HG03342 (cell line): ENCODE data around the gene C1QC.

ENCODE experiments used
- ATAC-seq: cut with Tn5 transposase; IDR thresholded peaks from one replicate; pipeline ENCODE4 v1.9.1; 2021; ENCODE audit warnings: mild to moderate bottlenecking, moderate library complexity; ENCODE audit not compliant: unreplicated experiment

Gene C1QC

DNA sequence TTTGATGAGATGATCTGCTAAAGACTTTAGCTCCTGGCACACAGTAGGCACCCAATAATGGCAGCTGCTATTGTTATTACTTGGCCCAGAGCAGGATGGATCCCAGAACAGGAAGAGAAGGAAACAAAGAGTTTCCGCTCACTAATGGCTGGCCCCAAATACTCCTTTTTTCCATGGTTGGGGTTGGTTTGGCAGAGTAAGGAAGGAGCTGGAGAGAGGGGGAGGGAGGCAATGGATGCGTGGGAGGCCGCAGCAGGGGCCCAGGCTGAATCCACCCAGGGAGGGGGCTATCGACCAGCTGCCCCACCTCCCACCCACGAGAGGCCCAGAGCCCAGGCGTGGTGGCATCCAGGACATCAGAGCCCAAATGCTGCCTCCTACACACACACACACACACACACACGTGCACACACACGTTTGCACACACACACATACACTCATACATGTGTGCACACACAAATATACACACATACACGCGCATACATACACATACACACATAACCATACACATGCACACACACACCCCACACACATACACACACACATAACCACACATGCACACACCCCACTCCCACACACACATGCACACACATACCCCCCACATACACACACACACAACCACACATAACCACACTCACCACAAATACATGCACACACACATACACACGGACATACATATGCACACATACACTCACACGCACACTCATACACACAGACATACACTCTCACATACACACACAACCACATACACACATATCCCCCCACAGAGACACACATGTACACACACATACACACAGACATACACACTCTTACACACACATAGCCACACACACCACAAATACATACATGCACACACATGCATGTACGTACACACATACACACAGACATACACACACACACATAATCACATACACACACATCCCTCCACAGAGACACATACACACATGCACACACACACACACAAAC lies 34.8 kb downstream of the C1QC start:
- no peak for ATAC-seq

DNA sequence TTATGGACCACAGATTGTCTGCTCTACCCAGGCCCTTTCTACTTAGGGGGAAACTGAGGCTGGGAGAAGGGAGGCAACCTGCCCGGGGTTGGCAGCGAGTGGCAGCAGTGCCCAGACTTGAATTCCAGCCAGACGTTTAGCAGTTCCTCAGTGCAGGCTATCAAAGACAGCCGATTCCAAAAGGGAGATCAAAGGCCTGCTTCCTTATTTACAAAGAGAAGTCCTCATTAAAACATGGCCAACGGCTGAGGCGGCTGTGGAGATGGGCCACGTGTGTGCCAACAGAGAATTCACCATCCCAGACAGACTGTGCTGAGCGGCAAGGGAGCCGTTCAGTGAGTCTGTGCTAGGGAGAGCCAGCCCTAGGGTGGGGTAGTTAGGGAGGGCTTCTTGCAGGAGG lies 37.3 kb downstream of the C1QC start:
- no peak for ATAC-seq

DNA sequence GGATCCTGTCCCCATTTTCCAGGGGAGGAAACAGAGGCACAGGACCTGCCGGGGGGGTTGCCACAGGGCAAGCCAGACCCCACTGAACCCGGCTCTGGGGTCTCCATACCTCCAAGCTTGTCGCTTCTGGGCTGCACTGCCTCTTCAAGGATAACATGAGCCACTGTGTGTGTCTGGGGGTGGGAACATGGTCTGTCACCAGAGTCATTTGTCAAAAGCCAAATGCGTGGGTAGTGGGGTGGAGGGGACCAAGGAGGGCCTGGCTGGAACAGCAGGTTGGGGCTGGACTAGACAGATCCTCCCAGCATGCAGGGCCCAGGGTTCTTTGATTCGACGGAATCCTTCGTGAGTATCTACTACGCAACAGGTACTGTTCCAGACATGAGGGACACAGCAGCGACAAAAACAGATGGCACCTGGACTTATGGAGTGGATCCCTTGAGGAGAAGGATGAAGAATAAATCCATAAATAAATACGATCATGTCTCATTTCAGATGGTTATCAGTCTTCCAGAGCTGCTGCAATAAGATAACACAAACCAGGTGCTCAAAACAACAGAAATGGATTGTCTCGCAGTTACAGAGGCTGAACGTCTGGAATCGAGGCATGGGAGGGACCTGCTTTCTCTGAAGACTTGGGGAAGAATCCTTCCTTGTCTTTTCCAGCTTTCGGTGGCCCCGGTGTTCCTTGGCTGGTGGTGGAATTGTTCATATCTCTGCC lies 38.3 kb downstream of the C1QC start:
- no peak for ATAC-seq

DNA sequence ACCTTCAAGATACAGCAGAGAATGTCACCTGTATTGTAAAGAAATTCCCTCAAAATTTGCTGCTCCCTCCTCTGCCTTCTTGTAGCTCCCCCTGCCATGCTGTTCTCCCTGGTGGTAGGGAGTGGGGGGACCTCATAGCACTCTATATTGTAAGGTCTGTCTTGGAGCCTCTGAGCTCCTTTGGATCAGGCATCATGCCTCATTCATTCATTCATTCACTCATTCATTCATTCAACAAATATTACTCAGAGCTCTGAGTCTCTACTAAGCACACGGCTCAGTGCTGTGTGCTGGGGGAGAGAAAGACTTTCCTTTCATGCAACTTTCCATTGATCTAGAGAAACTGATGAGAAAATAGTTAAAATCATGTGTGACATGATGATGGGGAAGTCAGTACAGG lies 40.1 kb downstream of the C1QC start:
- no peak for ATAC-seq

DNA sequence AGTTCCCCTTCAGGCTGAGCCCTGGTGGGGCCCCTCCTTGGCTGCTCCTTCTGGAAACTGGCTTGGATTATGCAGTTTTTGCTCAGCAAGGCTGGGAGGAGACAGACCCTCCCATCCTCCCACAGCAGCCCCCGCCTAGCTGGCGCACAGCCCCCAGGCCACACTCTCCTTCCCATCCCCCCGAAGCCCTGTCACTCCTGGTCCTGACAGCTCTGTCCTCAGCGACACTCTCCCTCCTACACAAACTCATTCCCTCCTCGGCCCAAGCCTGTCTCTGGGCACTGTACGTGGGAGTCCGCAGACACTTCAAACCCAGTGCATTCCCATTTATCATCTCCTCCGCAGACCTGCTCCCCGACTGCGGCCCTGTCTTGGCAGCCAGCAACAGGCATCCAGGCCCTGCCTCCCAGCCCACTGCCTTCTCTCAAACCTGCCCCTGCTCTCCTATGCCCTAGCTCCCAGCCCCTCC lies 42.2 kb downstream of the C1QC start:
- ATAC-seq = no peak

DNA sequence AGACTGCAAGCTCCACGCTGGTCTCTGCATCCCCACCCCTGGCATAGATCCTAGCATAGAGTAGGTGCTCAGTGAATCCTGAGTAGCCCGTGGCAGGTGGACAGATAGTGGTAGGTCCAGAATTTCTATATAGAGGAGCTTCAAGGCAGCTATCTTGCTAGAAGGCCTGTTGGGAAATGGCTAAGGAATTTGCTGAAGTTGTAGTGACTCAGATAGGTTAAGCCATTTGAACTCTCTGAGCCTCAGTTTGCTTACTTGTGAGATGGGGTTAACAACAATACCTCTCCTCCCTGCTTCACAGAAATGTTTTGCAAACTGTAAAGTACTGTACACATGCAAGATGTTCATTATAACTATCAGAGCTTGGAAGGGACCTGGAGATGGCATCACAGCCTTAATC lies 43.8 kb downstream of the C1QC start:
- ATAC-seq = no peak

DNA sequence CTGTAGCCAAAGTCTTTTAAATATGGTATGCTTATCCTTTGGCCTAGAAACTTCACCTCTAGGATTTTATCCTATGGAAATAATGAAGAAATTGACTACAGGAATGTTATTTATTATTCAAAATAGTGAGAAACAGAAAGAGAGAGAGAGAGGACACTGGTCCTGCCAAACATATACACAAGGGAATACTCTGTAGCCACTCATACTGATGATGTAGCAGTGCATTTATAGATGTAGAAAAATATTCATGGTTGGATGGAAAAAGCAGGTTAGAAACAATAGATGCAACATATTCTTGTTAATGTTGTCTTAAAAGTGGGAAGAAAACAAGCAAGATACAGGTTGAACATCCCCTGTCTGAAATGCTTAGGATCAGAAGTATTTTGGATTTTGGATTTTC lies 45.0 kb downstream of the C1QC start:
- no peak for ATAC-seq

DNA sequence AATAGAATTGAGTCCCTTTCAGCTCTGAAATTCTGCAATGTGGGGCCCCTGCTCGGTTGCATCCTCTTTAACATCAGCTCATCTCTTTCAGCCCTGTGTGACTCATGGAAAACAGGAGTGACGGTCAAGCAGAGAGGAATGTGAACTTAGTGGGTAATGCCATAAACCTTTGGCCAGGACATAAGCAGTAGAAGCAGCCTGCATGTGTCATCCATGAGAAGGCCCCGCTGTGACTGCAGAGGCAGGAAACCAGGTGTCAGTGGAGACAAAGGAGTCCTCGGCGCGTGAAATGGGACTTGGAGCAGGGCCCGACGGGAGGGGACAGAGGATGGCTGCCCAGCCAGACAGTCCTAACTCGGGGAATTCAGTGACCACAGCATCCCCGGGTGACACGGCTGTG lies 46.1 kb downstream of the C1QC start:
- no peak for ATAC-seq

DNA sequence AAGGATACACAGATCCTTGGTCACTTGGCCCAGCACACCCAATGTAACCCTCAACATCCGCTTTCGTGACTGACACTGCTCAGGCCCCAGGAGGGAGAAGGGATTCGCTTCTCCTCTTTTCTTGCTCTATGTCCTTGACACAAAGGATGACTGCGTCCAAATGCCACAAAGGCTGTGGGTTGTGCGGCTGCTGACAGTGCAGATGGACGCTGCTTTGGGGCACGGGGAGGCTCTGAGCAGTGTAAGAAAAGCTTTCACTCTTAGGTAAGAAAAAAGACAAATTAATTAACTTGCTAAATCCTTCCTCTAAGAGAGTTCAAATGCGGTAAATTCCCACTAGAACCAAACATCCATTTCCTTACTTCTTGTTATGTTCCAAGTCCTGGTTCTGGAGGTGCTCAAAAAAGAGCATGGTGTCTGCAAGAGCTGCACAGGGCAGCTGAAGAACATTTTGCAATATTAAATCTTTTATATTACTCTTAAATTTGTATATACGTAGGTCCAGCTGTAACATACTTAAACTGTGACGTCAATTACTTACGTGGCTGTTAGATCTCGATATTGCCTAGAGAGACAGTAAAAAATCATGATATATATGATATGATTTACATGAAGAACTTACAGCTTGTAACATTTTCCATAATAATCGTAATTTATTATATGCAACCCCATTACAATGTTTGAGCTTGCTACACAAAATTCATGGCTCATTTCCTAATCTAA lies 47.8 kb downstream of the C1QC start:
- no peak for ATAC-seq

DNA sequence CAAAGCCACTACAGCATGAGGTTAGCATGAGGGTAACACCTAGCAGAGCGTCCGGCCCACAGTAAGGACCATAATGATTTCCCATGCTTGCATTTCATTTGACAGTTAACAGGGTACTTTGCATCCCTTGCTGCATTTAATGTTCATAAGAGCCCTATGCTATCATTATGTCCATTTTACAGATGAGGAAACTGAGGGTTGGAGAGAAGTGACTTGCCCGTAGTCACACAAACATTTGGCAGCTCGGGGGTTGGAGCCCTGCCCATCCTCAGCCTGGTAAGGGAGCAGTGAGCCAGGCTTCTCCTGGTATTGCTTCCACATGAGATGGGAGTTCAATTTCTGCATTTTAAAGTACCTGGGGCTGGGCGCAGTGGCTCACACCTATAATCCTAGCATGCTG lies 50.7 kb downstream of the C1QC start:
- ATAC-seq = no peak

DNA sequence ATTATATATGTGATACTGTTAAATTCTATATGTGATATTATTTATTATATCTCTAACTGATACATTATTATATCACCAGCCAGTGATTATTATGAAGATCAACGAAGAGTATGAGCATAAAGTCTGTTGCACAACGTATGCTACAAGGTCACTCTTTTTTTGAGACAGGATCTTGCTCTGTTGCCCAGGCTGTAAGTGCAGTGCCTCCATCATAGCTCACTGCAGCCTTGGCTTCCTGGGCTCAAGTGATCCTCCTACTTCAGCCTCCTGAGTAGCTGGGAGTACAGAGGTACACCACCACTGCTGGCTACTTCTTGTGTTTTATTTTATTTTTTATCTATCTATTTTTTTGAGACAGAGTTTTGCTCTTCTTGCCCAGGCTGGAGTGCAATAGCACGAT lies 53.2 kb downstream of the C1QC start:
- ATAC-seq = no peak
